RWPE2 (cell line): ENCODE data around the gene TLL2.

ENCODE experiments used
- ATAC-seq: fragments of 200-7000 bp; cut with Tn5 transposase; 3 replicates; pipeline ENCODE4 v1.9.1; 2021; ENCODE audit warnings: low read depth
- DNase-seq: peaks from one replicate; pipeline ENCODE4 v3.0.0-alpha.2; 2020; ENCODE audit warnings: low spot score
- H3K27ac ChIP-seq: fragments of 450-650 bp; 2 replicates; pipeline ENCODE4 v1.5.1; 2017; ENCODE audit warnings: mild to moderate bottlenecking; ENCODE audit not compliant: poor library complexity, severe bottlenecking
- H3K27me3 ChIP-seq: fragments of 250-450 bp; sonication (Bioruptor Pico); 2 replicates; pipeline ENCODE4 v1.5.1; 2021; ENCODE audit warnings: mild to moderate bottlenecking, moderate library complexity; ENCODE audit not compliant: insufficient read depth, poor library complexity, severe bottlenecking
- H3K36me3 ChIP-seq: fragments of 250-450 bp; sonication (Bioruptor Pico); 2 replicates; pipeline ENCODE4 v1.5.1; 2020; ENCODE audit warnings: low read depth, mild to moderate bottlenecking, moderate library complexity
- H3K4me1 ChIP-seq: fragments of 250-450 bp; sonication (Bioruptor Pico); 2 replicates; pipeline ENCODE4 v1.5.1; 2021; ENCODE audit warnings: mild to moderate bottlenecking, moderate library complexity; ENCODE audit not compliant: insufficient read depth, poor library complexity, severe bottlenecking
- H3K4me3 ChIP-seq: fragments of 250-450 bp; sonication (Bioruptor Pico); 2 replicates; pipeline ENCODE4 v1.5.1; 2021; ENCODE audit warnings: mild to moderate bottlenecking, moderate library complexity; ENCODE audit not compliant: severe bottlenecking
- H3K9me3 ChIP-seq: fragments of 250-450 bp; sonication (Bioruptor Pico); 2 replicates; pipeline ENCODE4 v1.5.1; 2021; ENCODE audit warnings: mild to moderate bottlenecking, moderate library complexity; ENCODE audit not compliant: severe bottlenecking
- TF ChIP-seq, protein P1 (sequence below): fragments of 450-650 bp; IDR thresholded peaks from one replicate; pipeline ENCODE4 v1.5.1; 2017; ENCODE audit warnings: mild to moderate bottlenecking, moderate library complexity; ENCODE audit not compliant: poor library complexity, severe bottlenecking

The TLL2 gene

DNA sequence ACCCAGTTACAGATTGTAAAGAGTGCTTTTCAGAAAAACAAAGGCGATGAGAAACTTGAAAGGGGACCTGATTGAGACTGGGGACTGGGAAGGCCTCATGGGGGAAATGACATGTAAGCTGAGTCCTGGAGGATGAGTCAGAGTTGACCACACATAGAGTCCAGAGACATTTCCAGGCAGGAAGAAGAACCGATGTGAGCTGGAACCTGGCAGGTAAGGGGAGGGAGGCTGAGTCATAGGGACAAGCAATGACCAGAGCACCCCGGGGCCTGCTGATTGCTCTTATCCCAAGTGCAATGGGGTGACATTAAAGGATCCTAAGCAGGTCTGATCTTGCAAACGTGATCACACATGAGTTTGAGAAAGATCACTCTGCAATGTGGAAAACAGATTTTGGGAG, 11.7 kb downstream of the TLL2 start:
- H3K36me3 ChIP-seq = no peaks in the 10 kb centered on the region
- DNase-seq = peak; percentile 83
- TF ChIP-seq, protein P1, sequence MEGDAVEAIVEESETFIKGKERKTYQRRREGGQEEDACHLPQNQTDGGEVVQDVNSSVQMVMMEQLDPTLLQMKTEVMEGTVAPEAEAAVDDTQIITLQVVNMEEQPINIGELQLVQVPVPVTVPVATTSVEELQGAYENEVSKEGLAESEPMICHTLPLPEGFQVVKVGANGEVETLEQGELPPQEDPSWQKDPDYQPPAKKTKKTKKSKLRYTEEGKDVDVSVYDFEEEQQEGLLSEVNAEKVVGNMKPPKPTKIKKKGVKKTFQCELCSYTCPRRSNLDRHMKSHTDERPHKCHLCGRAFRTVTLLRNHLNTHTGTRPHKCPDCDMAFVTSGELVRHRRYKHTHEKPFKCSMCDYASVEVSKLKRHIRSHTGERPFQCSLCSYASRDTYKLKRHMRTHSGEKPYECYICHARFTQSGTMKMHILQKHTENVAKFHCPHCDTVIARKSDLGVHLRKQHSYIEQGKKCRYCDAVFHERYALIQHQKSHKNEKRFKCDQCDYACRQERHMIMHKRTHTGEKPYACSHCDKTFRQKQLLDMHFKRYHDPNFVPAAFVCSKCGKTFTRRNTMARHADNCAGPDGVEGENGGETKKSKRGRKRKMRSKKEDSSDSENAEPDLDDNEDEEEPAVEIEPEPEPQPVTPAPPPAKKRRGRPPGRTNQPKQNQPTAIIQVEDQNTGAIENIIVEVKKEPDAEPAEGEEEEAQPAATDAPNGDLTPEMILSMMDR = no peak
- ATAC-seq = peak; percentile 86
- H3K9me3 ChIP-seq = no peaks in the 10 kb centered on the region
- peak overlapping the region; percentile 34 for H3K27ac ChIP-seq
- peaks cover 32% of the 10 kb centered on the region for H3K4me1 ChIP-seq
- H3K27me3 ChIP-seq = no peaks in the 10 kb centered on the region
- H3K4me3 ChIP-seq = no peak overlapping the region

DNA sequence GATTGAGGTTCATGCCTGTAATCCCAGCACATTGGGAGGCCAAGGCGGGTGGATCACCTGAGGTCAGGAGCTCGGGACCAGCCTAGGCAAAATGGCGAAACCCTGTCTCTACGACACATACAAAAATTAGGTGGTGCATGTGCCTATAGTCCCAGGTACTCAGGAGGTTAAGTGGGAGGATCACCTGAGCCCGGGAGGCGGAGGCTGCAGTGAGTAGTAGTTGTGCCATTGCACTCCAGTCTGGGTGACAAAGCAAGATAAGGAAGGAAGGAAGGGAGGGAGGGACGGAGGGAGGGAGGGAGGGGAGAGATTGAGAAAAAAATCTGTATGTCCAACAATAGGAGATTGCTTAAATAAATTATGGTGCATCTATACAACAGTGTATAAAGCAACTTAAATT, 13.2 kb downstream of the TLL2 start:
- Histone ChIP-seq H3K4me3 (no peak overlapping the region), H3K27ac (no peak overlapping the region), H3K27me3 (no peaks in the 10 kb centered on the region), H3K9me3 (no peaks in the 10 kb centered on the region), H3K4me1 (peaks cover 28% of the 10 kb centered on the region), H3K36me3 (no peaks in the 10 kb centered on the region)
- ATAC-seq (no peak), DNase-seq (no peak)
- TF ChIP-seq, protein P1 = no peak

DNA sequence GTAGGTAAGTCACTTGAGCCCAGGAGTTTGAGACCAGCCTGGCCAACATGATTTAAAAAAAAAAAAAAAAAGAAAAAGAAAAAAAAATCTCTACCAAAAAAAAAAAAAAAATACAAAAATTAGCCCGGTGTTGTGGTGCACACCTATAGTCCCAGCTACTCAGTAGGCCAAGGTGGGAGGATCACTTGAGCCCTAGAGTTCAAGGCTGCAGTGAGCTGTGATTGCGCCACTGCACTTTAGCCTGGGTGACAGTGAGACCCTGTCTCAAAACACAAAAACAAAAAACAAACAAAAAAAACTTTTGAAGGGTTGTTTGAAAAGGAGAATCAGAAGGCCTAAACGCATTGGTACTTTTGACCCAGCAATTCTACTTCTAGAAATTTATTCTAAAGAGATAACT, 13.7 kb downstream of the TLL2 start:
- ATAC-seq = no peak
- TF ChIP-seq, protein P1 = no peak

DNA sequence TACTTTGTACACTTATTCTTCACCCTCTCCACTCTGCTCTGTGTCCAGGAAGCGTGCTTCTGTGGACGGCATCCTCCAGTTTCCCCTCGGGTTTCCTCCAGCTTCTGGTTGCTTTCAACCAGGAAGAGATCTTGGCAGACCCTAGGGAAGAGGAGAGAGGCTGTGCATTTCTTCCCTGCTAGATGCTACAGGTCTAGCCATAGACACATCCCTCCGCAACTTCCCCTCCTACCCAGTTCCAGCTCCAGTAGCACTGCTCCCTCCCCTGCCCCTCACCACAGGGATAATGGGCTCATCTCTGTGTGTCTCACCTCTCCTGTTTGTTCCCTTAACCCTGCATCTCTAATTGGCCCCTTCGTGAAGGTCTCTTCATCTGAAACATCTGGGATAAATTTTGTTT, 16.3 kb downstream of the TLL2 start:
- Histone ChIP-seq H3K4me1 (peaks cover 11% of the 10 kb centered on the region), H3K9me3 (no peaks in the 10 kb centered on the region), H3K4me3 (no peak overlapping the region), H3K36me3 (no peaks in the 10 kb centered on the region), H3K27ac (no peak overlapping the region), H3K27me3 (no peaks in the 10 kb centered on the region)
- TF ChIP-seq, protein P1 = no peak
- ATAC-seq (no peak), DNase-seq (no peak)

More for the DNA sequence above, 13.7 kb downstream of the TLL2 start:
- Histone ChIP-seq H3K4me1 (peaks cover 25% of the 10 kb centered on the region), H3K4me3 (no peak overlapping the region), H3K27ac (no peak overlapping the region), H3K36me3 (no peaks in the 10 kb centered on the region), H3K9me3 (no peaks in the 10 kb centered on the region), H3K27me3 (no peaks in the 10 kb centered on the region)
- no peak for DNase-seq

DNA sequence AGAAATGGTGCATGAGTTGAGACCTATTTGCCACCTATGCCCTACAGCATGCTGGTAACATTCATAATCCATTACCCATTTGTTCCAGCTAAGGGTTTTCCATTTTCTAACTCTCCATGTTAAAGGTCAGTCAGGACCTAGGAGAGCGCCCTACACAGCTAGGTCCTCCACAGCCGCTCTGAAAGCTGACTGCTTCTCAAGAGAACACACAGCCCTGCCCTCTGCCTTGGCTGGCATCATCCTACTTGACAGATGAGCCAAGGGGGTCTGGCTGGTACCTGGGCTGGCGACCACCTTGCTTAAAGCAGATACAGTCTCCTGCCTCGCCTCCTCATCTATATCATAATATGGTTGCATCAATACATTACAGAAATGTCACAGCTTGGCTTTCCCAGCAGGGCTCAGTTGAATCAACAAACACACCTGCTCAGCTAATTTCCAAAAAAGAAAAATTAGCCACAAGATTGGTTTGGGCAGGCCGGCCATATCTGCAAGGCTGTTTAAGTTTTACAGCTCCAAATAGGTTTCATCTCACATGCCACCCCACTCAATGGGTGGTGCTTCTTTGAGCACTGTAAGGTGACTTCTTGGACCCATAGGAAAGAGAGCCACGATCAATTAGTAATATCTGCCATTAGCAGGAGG, 17.3 kb downstream of the TLL2 start:
- H3K27ac ChIP-seq = no peak overlapping the region
- H3K4me3 ChIP-seq = no peak overlapping the region
- peak; percentile 58; the same call in 1 of the 3 replicates for ATAC-seq
- H3K27me3 ChIP-seq = no peaks in the 10 kb centered on the region
- peaks cover under 1% of the 10 kb centered on the region for H3K4me1 ChIP-seq
- no peaks in the 10 kb centered on the region for H3K9me3 ChIP-seq
- H3K36me3 ChIP-seq = no peaks in the 10 kb centered on the region
- DNase-seq = no peak
- TF ChIP-seq, protein P1 = no peak
